Osteocyte (in vitro differentiated cells): Measurements from ENCODE around the gene TULP1. TPM values are rescaled to one million over a fixed set of nuclear protein-coding genes. Genes with fewer than 3 reads are reported as not detected.

ENCODE experiments used
- DNase-seq: peaks from one replicate; pipeline ENCODE4 v3.0.0; 2021; ENCODE audit warnings: mixed read lengths; ENCODE audit not compliant: unreplicated experiment; ENCODE audit errors: extremely low spot score
- H3K27ac Mint-ChIP-seq: one replicate; pipeline ENCODE4 v1.8.0; 2021; ENCODE audit warnings: mild to moderate bottlenecking, mixed read lengths; ENCODE audit not compliant: unreplicated experiment
- H3K27me3 Mint-ChIP-seq: one replicate; pipeline ENCODE4 v1.8.0; 2021; ENCODE audit warnings: mixed read lengths; ENCODE audit not compliant: unreplicated experiment
- H3K36me3 Mint-ChIP-seq: one replicate; pipeline ENCODE4 v1.8.0; 2021; ENCODE audit warnings: mixed read lengths; ENCODE audit not compliant: unreplicated experiment
- H3K4me1 Mint-ChIP-seq: one replicate; pipeline ENCODE4 v1.8.0; 2021; ENCODE audit warnings: mixed read lengths; ENCODE audit not compliant: unreplicated experiment
- H3K4me3 Mint-ChIP-seq: one replicate; pipeline ENCODE4 v1.8.0; 2021; ENCODE audit warnings: mild to moderate bottlenecking, moderate library complexity, mixed read lengths; ENCODE audit not compliant: unreplicated experiment
- H3K9me3 Mint-ChIP-seq: one replicate; pipeline ENCODE4 v1.8.0; 2021; ENCODE audit warnings: mixed read lengths; ENCODE audit not compliant: unreplicated experiment
- CTCF ChIP-seq: fragments of 200-600 bp; sonication (generic); IDR thresholded peaks from 2 replicates; pipeline ENCODE4 v1.5.0; 2021; ENCODE audit warnings: antibody characterized with exemption, mild to moderate bottlenecking, moderate library complexity
- total RNA-seq: library from RNA; stranded (reverse); gene quantifications from 2 replicates; pipeline ENCODE4 v1.2.1, GENCODE V29; 2021

The TULP1 gene
- total RNA-seq, 1 donor from 2014 or later = not detected

GRCh38 chr6:35489066-35489465, 23.6 kb downstream of the TULP1 start:
- Mint-ChIP-seq H3K27ac (peak overlapping the region; percentile 60), H3K27me3 (no peaks in the 10 kb centered on the region), H3K4me3 (no peak overlapping the region), H3K9me3 (no peaks in the 10 kb centered on the region), H3K36me3 (peaks cover 3% of the 10 kb centered on the region), H3K4me1 (peaks cover 74% of the 10 kb centered on the region)
- TF ChIP-seq CTCF = no peak
- no peak for DNase-seq

GRCh38 chr6:35488517-35488862, 24.2 kb downstream of the TULP1 start:
- no peaks in the 10 kb centered on the region for H3K9me3 Mint-ChIP-seq
- H3K4me3 Mint-ChIP-seq = no peak overlapping the region
- H3K27ac Mint-ChIP-seq = peak overlapping the region; percentile 81

GRCh38 chr6:35487658-35488516, 24.8 kb downstream of the TULP1 start:
- Mint-ChIP-seq H3K27me3 (no peaks in the 10 kb centered on the region), H3K4me3 (no peak overlapping the region), H3K9me3 (no peaks in the 10 kb centered on the region)

More at GRCh38 chr6:35488517-35488862, 24.2 kb downstream of the TULP1 start:
- Mint-ChIP-seq H3K27me3 (no peaks in the 10 kb centered on the region), H3K36me3 (peaks cover 3% of the 10 kb centered on the region), H3K4me1 (peaks cover 68% of the 10 kb centered on the region)
- TF ChIP-seq CTCF = no peak
- DNase-seq = no peak

GRCh38 chr6:35486005-35486925, 26.4 kb downstream of the TULP1 start:
- TF ChIP-seq CTCF = no peak
- Mint-ChIP-seq H3K4me1 (peaks cover 47% of the 10 kb centered on the region), H3K27ac (peak overlapping the region; percentile 90), H3K4me3 (no peak overlapping the region), H3K27me3 (no peaks in the 10 kb centered on the region), H3K36me3 (peaks cover 7% of the 10 kb centered on the region), H3K9me3 (no peaks in the 10 kb centered on the region)
- DNase-seq = no peak

More at GRCh38 chr6:35487658-35488516, 24.8 kb downstream of the TULP1 start:
- DNase-seq = no peak
- peak overlapping the region; percentile 81 for H3K27ac Mint-ChIP-seq
- peaks cover 4% of the 10 kb centered on the region for H3K36me3 Mint-ChIP-seq
- TF ChIP-seq CTCF = no peak
- peaks cover 62% of the 10 kb centered on the region for H3K4me1 Mint-ChIP-seq
